Endothelial cell (in vitro differentiated cells): Measurements from ENCODE around the gene S100A1. TPM values are rescaled to one million over a fixed set of nuclear protein-coding genes. Genes with fewer than 3 reads are reported as not detected.

Source experiments
- DNase-seq: peaks from one replicate; pipeline ENCODE4 v3.0.0; 2021; ENCODE audit warnings: low spot score
- H3K27ac Mint-ChIP-seq: one replicate; pipeline ENCODE4 v1.8.0; 2021; ENCODE audit warnings: mixed read lengths, inconsistent platforms; ENCODE audit not compliant: unreplicated experiment
- H3K27me3 Mint-ChIP-seq: one replicate; pipeline ENCODE4 v1.8.0; 2021; ENCODE audit warnings: mild to moderate bottlenecking, moderate library complexity, mixed read lengths, inconsistent platforms; ENCODE audit not compliant: unreplicated experiment
- H3K36me3 Mint-ChIP-seq: one replicate; pipeline ENCODE4 v1.8.0; 2021; ENCODE audit warnings: mild to moderate bottlenecking, low read depth, mixed read lengths, inconsistent platforms; ENCODE audit not compliant: unreplicated experiment
- H3K4me1 Mint-ChIP-seq: one replicate; pipeline ENCODE4 v1.8.0; 2021; ENCODE audit warnings: mild to moderate bottlenecking, mixed read lengths, inconsistent platforms; ENCODE audit not compliant: unreplicated experiment
- H3K4me3 Mint-ChIP-seq: one replicate; pipeline ENCODE4 v1.8.0; 2021; ENCODE audit warnings: mild to moderate bottlenecking, mixed read lengths, inconsistent platforms; ENCODE audit not compliant: unreplicated experiment
- H3K9me3 Mint-ChIP-seq: one replicate; pipeline ENCODE4 v1.8.0; 2021; ENCODE audit warnings: mixed read lengths, inconsistent platforms; ENCODE audit not compliant: unreplicated experiment
- total RNA-seq: library from RNA; stranded (reverse); fragmentation: NEBNext Ultra II Directional; extraction: Animal tissue kit (Norgen Biotek cat#: 25700); gene quantifications from one replicate; pipeline ENCODE4 v1.2.1, GENCODE V29; 2021; ENCODE audit not compliant: unreplicated experiment
- TF ChIP-seq, protein P1 (sequence below): fragments of 200-600 bp; sonication (generic); IDR thresholded peaks from one replicate; pipeline ENCODE4 v1.5.0; 2021; ENCODE audit warnings: antibody characterized with exemption; ENCODE audit not compliant: unreplicated experiment

Gene S100A1
- total RNA-seq, 1 donor from 2014 or later = not detected

DNA sequence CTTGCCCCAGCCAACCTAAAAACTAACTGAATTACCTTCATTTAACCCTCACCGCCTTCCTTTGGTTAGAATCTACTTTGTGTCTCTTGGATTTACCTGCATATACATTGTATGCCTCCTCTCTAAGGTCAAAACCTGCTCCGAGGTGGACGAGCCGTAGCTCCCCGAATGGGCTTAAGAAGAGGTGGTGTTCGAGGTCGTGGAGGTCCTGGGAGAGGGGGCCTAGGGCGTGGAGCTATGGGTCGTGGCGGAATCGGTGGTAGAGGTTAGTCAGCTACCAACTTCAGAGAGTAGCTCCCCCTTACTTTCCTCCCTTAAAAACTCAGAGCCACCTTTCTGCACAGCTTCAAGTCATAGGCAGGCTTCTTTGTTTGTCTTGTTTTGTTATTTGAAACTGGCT lies 14.9 kb downstream of the S100A1 start:
- peaks cover 4% of the 10 kb centered on the region for H3K27me3 Mint-ChIP-seq
- no peak overlapping the region for H3K27ac Mint-ChIP-seq
- H3K4me3 Mint-ChIP-seq = no peak overlapping the region
- no peaks in the 10 kb centered on the region for H3K4me1 Mint-ChIP-seq
- DNase-seq = no peak
- peaks cover 47% of the 10 kb centered on the region for H3K36me3 Mint-ChIP-seq
- TF ChIP-seq, protein P1, sequence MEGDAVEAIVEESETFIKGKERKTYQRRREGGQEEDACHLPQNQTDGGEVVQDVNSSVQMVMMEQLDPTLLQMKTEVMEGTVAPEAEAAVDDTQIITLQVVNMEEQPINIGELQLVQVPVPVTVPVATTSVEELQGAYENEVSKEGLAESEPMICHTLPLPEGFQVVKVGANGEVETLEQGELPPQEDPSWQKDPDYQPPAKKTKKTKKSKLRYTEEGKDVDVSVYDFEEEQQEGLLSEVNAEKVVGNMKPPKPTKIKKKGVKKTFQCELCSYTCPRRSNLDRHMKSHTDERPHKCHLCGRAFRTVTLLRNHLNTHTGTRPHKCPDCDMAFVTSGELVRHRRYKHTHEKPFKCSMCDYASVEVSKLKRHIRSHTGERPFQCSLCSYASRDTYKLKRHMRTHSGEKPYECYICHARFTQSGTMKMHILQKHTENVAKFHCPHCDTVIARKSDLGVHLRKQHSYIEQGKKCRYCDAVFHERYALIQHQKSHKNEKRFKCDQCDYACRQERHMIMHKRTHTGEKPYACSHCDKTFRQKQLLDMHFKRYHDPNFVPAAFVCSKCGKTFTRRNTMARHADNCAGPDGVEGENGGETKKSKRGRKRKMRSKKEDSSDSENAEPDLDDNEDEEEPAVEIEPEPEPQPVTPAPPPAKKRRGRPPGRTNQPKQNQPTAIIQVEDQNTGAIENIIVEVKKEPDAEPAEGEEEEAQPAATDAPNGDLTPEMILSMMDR = no peak
- no peaks in the 10 kb centered on the region for H3K9me3 Mint-ChIP-seq

DNA sequence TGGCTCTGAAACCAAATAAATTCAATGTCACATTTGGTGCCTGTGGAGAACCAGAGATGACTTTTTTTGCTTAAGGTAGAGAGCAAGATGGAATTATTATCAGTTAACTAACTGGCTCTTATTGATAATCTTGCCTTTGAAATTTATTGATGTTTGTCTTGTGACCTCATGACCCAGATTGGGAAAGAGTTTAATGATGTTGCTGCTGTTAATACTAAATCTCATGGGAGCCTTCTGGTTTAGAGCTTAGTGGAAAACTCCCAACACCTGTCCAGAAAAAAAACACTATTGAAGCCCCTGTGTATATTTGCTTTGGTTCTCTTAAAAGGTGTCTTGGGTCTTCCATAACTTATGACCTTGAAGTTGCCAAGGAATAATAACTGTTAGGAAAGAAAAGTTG lies 15.6 kb downstream of the S100A1 start:
- H3K4me1 Mint-ChIP-seq = no peaks in the 10 kb centered on the region

DNA sequence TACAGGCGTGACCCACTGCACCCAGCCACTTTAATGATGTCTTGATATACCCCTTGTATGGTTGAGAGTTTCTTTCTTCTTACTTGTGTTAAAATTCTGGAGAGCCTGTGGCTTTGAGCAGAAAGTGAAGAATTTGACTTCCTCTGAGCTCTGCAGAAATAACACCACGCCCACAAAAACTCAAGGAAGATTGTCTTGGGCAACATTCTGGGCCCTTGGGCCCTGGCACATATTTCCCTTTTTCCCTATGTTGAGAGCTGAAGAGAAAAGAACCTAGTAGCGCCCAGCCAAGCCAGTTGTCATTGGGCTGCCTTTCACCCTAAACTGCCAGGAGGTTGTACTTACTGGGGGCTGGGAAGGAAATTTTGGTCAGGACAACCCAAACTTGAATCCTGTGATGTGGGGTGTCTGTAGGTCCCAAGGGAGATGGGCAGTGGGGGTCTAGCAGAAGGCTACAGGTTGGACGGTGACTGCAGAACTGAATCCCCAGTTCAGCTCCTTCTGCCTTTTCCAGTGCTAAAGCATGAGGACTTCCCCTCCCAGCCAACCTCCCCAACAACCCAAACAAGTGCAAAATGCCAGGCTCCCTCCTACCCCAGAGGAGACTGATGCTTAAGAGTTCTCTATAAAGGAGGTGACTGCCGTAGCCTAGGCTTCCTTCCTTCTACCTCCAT lies 18.6 kb downstream of the S100A1 start:
- peaks cover 5% of the 10 kb centered on the region for H3K27me3 Mint-ChIP-seq
- H3K4me1 Mint-ChIP-seq = peaks cover 3% of the 10 kb centered on the region
- DNase-seq = no peak
- H3K36me3 Mint-ChIP-seq = peaks cover 40% of the 10 kb centered on the region
- TF ChIP-seq, protein P1 = no peak
- no peaks in the 10 kb centered on the region for H3K9me3 Mint-ChIP-seq
- no peak overlapping the region for H3K4me3 Mint-ChIP-seq
- H3K27ac Mint-ChIP-seq = no peak overlapping the region

More for the DNA sequence above, 15.6 kb downstream of the S100A1 start:
- Mint-ChIP-seq H3K36me3 (peaks cover 47% of the 10 kb centered on the region), H3K4me3 (no peak overlapping the region), H3K9me3 (no peaks in the 10 kb centered on the region), H3K27me3 (peaks cover 5% of the 10 kb centered on the region), H3K27ac (no peak overlapping the region)
- TF ChIP-seq, protein P1 = no peak
- no peak for DNase-seq

DNA sequence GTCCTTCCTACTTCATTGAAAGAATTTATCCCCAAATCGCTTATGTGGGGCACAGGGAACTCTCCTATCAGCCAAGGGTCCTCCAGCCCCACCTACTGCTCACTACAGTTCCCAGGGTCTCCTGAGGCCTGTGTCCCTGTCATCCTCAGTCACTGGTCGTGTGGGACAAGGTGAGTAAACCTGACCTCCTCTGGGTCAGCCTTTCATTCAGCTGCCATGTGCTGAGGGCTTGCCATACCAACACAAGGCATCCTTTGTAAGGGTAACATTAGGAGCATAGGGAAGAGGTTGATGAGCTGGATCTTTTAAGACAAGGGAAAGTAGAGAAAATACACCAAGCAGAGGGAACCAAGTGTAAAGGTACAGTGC lies 19.1 kb downstream of the S100A1 start:
- H3K27ac Mint-ChIP-seq = peak overlapping the region; percentile 72
- H3K4me3 Mint-ChIP-seq = peak overlapping the region; percentile 26
- peaks cover 40% of the 10 kb centered on the region for H3K36me3 Mint-ChIP-seq
- H3K4me1 Mint-ChIP-seq = peaks cover 3% of the 10 kb centered on the region
- TF ChIP-seq, protein P1 = no peak
- DNase-seq = no peak
- H3K27me3 Mint-ChIP-seq = peaks cover 5% of the 10 kb centered on the region
- H3K9me3 Mint-ChIP-seq = no peaks in the 10 kb centered on the region

DNA sequence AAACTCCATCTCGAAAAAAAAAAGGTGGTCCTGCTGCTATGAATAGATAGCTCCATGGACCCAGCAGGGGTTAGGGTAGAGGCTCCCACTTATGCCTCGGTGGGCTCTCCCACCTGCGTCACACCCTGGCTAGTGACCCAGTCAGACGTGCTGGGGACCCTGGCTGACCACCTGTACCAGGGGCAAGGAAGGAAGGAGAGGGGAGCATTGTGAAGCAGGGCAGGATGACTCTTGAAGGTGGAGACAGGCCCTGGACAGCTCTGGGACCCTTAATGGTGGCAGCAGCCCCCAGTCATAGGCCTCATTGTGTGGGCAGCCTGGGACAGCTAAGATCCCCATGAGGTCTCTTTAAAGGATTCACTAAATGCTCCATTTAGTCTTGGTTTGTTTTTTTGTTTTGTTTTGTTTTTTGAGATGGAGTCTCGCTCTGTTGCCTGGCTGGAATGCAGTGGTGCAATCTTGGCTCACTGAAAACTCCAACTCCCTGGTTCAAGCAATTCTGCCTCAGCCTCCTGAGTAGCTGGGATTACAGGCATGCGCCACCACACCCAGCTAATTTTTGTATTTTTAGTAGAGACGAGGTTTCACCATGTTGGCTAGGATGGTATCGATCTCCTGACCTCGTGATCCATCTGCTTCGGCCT lies 19.9 kb downstream of the S100A1 start:
- H3K9me3 Mint-ChIP-seq = no peaks in the 10 kb centered on the region
- no peak for DNase-seq
- peaks cover 5% of the 10 kb centered on the region for H3K27me3 Mint-ChIP-seq
- no peak overlapping the region for H3K27ac Mint-ChIP-seq
- peaks cover 3% of the 10 kb centered on the region for H3K4me1 Mint-ChIP-seq
- TF ChIP-seq, protein P1 = no peak
- peaks cover 37% of the 10 kb centered on the region for H3K36me3 Mint-ChIP-seq
- H3K4me3 Mint-ChIP-seq = no peak overlapping the region
